ENCODE results near the gene ECHS1.

- TF ChIP-seq, protein P1, sequence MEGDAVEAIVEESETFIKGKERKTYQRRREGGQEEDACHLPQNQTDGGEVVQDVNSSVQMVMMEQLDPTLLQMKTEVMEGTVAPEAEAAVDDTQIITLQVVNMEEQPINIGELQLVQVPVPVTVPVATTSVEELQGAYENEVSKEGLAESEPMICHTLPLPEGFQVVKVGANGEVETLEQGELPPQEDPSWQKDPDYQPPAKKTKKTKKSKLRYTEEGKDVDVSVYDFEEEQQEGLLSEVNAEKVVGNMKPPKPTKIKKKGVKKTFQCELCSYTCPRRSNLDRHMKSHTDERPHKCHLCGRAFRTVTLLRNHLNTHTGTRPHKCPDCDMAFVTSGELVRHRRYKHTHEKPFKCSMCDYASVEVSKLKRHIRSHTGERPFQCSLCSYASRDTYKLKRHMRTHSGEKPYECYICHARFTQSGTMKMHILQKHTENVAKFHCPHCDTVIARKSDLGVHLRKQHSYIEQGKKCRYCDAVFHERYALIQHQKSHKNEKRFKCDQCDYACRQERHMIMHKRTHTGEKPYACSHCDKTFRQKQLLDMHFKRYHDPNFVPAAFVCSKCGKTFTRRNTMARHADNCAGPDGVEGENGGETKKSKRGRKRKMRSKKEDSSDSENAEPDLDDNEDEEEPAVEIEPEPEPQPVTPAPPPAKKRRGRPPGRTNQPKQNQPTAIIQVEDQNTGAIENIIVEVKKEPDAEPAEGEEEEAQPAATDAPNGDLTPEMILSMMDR (IDR thresholded peaks at IDR 0.05), result no peak
- no peak for TF ChIP-seq EZH2phosphoT487 (IDR thresholded peaks at IDR 0.05)
- no peak for TF ChIP-seq EZH2 (IDR thresholded peaks at IDR 0.05)
These were observed 30.2 kb upstream of the ECHS1 start for GRCh38 chr10:133403359-133403758.
